Measurements from ENCODE around the gene PCSK1.

The PCSK1 gene

DNA sequence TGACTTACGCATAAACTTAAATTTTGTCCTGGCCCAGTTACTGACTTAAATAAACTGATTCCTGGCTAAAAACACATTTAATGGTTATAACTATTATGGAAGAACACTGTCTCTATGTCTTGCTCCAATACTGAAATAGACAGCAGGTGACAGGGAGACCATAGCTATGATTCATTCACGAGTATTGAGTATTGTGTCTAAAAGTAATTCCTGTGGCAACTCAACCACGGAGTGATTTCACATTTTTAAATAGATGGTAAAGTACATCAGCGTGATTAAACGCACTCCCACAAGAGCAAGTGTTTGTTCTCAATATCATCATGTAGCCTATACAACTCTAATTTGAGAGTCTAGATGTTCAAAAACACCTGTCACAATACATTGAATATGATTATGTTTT is 35.9 kb upstream of the PCSK1 start:
- WGBS = 75% methylated on average over 2 of the region's 5 CpGs
- Histone ChIP-seq H3K18ac (ENCODE audit: low read depth in 1 of 2, low read length in 2 of 2) (no peak overlapping the region), H3K27me3 (ENCODE audit: control insufficient read depth in 1 of 2, insufficient read depth in 1 of 2, low read length in 2 of 2) (no peaks in the 10 kb centered on the region), H3K36me3 (ENCODE audit: control insufficient read depth in 1 of 2, insufficient read depth in 2 of 2, low read depth in 1 of 2, low read length in 2 of 2) (no peaks in the 10 kb centered on the region), H3K4ac (ENCODE audit: low read depth in 1 of 2, low read length in 2 of 2) (no peak overlapping the region), H3K23ac (ENCODE audit: low read length in 2 of 2) (no peak overlapping the region), H4K8ac (ENCODE audit: low read length) (no peak overlapping the region), H2BK12ac (ENCODE audit: low read length in 2 of 2) (no peak overlapping the region), H3K27ac (ENCODE audit: low read length, poor library complexity, severe bottlenecking) (no peak overlapping the region), H3K4me2 (ENCODE audit: low read length, poor library complexity, severe bottlenecking) (no peak overlapping the region), H3K79me1 (replicated peaks; ENCODE audit: low read length, poor library complexity, severe bottlenecking) (no peaks in the 10 kb centered on the region), H3K4me3 (ENCODE audit: insufficient read depth in 1 of 2, low read depth in 1 of 2, low read length in 2 of 2) (no peak overlapping the region), H2AK5ac (ENCODE audit: low read length, severe bottlenecking) (no peak overlapping the region), H2BK15ac (ENCODE audit: low read depth, poor library complexity, severe bottlenecking) (no peak overlapping the region), H2AFZ (ENCODE audit: low read depth, low read length) (no peak overlapping the region), H3K4me1 (ENCODE audit: control insufficient read depth, insufficient read depth, low read depth, low read length) (no peaks in the 10 kb centered on the region), H2BK120ac (ENCODE audit: low read depth, low read length) (no peak overlapping the region), H2BK5ac (ENCODE audit: low read depth, low read length, poor library complexity, severe bottlenecking) (no peak overlapping the region), H3K14ac (ENCODE audit: low read length in 2 of 2) (no peak overlapping the region), H4K91ac (ENCODE audit: low read length) (no peak overlapping the region), H3K9ac (ENCODE audit: low read length) (no peak overlapping the region), H3K9me3 (ENCODE audit: control insufficient read depth, low read length) (no peaks in the 10 kb centered on the region)
- no peak for DNase-seq

- WGBS = 81% methylated on average over 2 of the region's 2 CpGs
Observed at GRCh38 chr5:96463091-96463490, 30.0 kb upstream of the PCSK1 start.

DNA sequence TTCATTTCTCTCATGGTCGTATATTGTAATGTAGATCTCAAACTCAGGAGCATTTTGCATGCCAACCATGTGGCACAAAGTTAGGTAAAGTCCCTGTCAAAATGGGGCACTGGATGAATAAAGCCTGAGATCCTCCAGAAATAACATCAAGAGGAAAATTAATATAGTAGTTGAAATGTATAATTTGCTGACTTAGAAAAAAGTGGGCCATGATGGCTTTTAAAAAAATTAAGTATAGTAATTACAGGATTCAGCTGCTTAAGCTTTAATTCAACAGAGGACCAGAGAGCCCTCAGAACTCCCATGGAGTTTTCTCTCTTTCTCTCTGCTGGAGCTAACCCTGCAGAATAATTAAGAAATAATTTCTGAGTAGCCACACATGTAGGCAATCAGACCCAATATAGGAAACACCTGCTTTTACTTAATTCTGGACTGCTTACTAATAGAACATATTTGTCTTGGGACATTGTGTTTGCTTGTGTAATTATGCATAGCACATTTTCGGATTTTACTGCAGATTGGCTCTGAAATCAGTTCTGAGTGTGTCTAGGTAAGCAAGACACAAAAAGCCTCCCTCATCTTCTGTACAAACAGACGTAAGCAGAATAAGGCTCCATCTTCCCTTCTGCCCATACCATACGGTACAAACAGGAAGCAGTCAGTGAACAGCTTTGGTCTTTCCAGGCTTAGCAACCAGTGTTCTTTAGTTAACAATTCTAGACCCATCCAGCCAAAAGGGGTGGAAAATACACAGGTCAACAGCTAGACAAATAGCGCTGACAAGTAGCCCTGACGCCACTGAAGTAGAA is 26.5 kb upstream of the PCSK1 start:
- Histone ChIP-seq H2BK120ac (ENCODE audit: low read depth, low read length) (no peak overlapping the region), H4K91ac (ENCODE audit: low read length) (no peak overlapping the region), H4K8ac (ENCODE audit: low read length) (no peak overlapping the region), H3K4me3 (ENCODE audit: insufficient read depth in 1 of 2, low read depth in 1 of 2, low read length in 2 of 2) (no peak overlapping the region), H3K18ac (ENCODE audit: low read depth in 1 of 2, low read length in 2 of 2) (no peak overlapping the region), H3K4me1 (ENCODE audit: control insufficient read depth, insufficient read depth, low read depth, low read length) (no peaks in the 10 kb centered on the region), H2BK5ac (ENCODE audit: low read depth, low read length, poor library complexity, severe bottlenecking) (no peak overlapping the region), H3K36me3 (ENCODE audit: control insufficient read depth in 1 of 2, insufficient read depth in 2 of 2, low read depth in 1 of 2, low read length in 2 of 2) (no peaks in the 10 kb centered on the region), H3K9me3 (ENCODE audit: control insufficient read depth, low read length) (no peaks in the 10 kb centered on the region), H3K9ac (ENCODE audit: low read length) (no peak overlapping the region), H2BK15ac (ENCODE audit: low read depth, poor library complexity, severe bottlenecking) (no peak overlapping the region), H3K4me2 (ENCODE audit: low read length, poor library complexity, severe bottlenecking) (no peak overlapping the region), H2BK12ac (ENCODE audit: low read length in 2 of 2) (no peak overlapping the region), H3K4ac (ENCODE audit: low read depth in 1 of 2, low read length in 2 of 2) (no peak overlapping the region), H3K14ac (ENCODE audit: low read length in 2 of 2) (no peak overlapping the region), H3K79me1 (replicated peaks; ENCODE audit: low read length, poor library complexity, severe bottlenecking) (no peaks in the 10 kb centered on the region), H3K27me3 (ENCODE audit: control insufficient read depth in 1 of 2, insufficient read depth in 1 of 2, low read length in 2 of 2) (no peaks in the 10 kb centered on the region), H2AFZ (ENCODE audit: low read depth, low read length) (no peak overlapping the region), H3K27ac (ENCODE audit: low read length, poor library complexity, severe bottlenecking) (no peak overlapping the region), H2AK5ac (ENCODE audit: low read length, severe bottlenecking) (no peak overlapping the region), H3K23ac (ENCODE audit: low read length in 2 of 2) (no peak overlapping the region)
- 79% methylated on average over 6 of the region's 6 CpGs for WGBS
- no peak for DNase-seq

More at GRCh38 chr5:96463091-96463490, 30.0 kb upstream of the PCSK1 start:
- H3K4me2 ChIP-seq (ENCODE audit: low read length, poor library complexity, severe bottlenecking) = no peak overlapping the region
- no peaks in the 10 kb centered on the region for H3K36me3 ChIP-seq (ENCODE audit: control insufficient read depth in 1 of 2, insufficient read depth in 2 of 2, low read depth in 1 of 2, low read length in 2 of 2)
- no peak overlapping the region for H2BK15ac ChIP-seq (ENCODE audit: low read depth, poor library complexity, severe bottlenecking)
- H2BK5ac ChIP-seq (ENCODE audit: low read depth, low read length, poor library complexity, severe bottlenecking) = no peak overlapping the region
- no peaks in the 10 kb centered on the region for H3K27me3 ChIP-seq (ENCODE audit: control insufficient read depth in 1 of 2, insufficient read depth in 1 of 2, low read length in 2 of 2)
- H3K9me3 ChIP-seq (ENCODE audit: control insufficient read depth, low read length) = no peaks in the 10 kb centered on the region
- no peak overlapping the region for H2AFZ ChIP-seq (ENCODE audit: low read depth, low read length)
- no peak overlapping the region for H2BK12ac ChIP-seq (ENCODE audit: low read length in 2 of 2)
- no peak overlapping the region for H2AK5ac ChIP-seq (ENCODE audit: low read length, severe bottlenecking)
- no peak overlapping the region for H3K18ac ChIP-seq (ENCODE audit: low read depth in 1 of 2, low read length in 2 of 2)
- H4K8ac ChIP-seq (ENCODE audit: low read length) = no peak overlapping the region
- H3K4ac ChIP-seq (ENCODE audit: low read depth in 1 of 2, low read length in 2 of 2) = no peak overlapping the region
- H3K9ac ChIP-seq (ENCODE audit: low read length) = no peak overlapping the region
- no peak overlapping the region for H3K27ac ChIP-seq (ENCODE audit: low read length, poor library complexity, severe bottlenecking)
- no peaks in the 10 kb centered on the region for H3K4me1 ChIP-seq (ENCODE audit: control insufficient read depth, insufficient read depth, low read depth, low read length)
- H2BK120ac ChIP-seq (ENCODE audit: low read depth, low read length) = no peak overlapping the region
- H3K23ac ChIP-seq (ENCODE audit: low read length in 2 of 2) = no peak overlapping the region
- no peak for DNase-seq
- H4K91ac ChIP-seq (ENCODE audit: low read length) = no peak overlapping the region
- H3K4me3 ChIP-seq (ENCODE audit: insufficient read depth in 1 of 2, low read depth in 1 of 2, low read length in 2 of 2) = no peak overlapping the region
- H3K79me1 ChIP-seq (replicated peaks; ENCODE audit: low read length, poor library complexity, severe bottlenecking) = no peaks in the 10 kb centered on the region
- H3K14ac ChIP-seq (ENCODE audit: low read length in 2 of 2) = no peak overlapping the region

DNA sequence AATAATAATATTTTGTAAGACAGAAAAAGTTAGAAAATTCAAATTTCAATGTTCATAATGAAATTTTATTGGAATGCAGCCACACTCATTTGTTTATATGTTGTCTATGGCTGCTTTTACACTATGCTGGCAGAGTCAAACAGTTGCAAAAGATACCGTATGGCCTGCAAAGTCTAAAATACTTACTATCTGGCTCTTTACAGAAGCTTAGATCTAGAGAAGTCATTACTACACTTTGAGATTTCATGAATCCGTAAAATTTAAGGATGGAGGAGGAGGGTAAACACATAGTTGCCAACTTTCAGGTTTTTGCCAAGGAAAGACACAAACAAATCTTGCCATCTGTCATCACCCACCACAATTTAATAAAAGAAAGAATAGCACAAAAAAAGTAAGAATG is 25.1 kb upstream of the PCSK1 start:
- Histone ChIP-seq H2BK15ac (ENCODE audit: low read depth, poor library complexity, severe bottlenecking) (no peak overlapping the region), H3K27ac (ENCODE audit: low read length, poor library complexity, severe bottlenecking) (no peak overlapping the region), H3K23ac (ENCODE audit: low read length in 2 of 2) (no peak overlapping the region), H4K8ac (ENCODE audit: low read length) (no peak overlapping the region), H2BK5ac (ENCODE audit: low read depth, low read length, poor library complexity, severe bottlenecking) (no peak overlapping the region), H3K4ac (ENCODE audit: low read depth in 1 of 2, low read length in 2 of 2) (no peak overlapping the region), H3K9me3 (ENCODE audit: control insufficient read depth, low read length) (no peaks in the 10 kb centered on the region), H3K79me1 (replicated peaks; ENCODE audit: low read length, poor library complexity, severe bottlenecking) (no peaks in the 10 kb centered on the region), H2AFZ (ENCODE audit: low read depth, low read length) (no peak overlapping the region), H3K4me1 (ENCODE audit: control insufficient read depth, insufficient read depth, low read depth, low read length) (no peaks in the 10 kb centered on the region), H2BK12ac (ENCODE audit: low read length in 2 of 2) (no peak overlapping the region), H3K14ac (ENCODE audit: low read length in 2 of 2) (no peak overlapping the region), H3K4me3 (ENCODE audit: insufficient read depth in 1 of 2, low read depth in 1 of 2, low read length in 2 of 2) (no peak overlapping the region), H2AK5ac (ENCODE audit: low read length, severe bottlenecking) (no peak overlapping the region), H3K9ac (ENCODE audit: low read length) (no peak overlapping the region), H3K36me3 (ENCODE audit: control insufficient read depth in 1 of 2, insufficient read depth in 2 of 2, low read depth in 1 of 2, low read length in 2 of 2) (no peaks in the 10 kb centered on the region), H3K4me2 (ENCODE audit: low read length, poor library complexity, severe bottlenecking) (no peak overlapping the region), H2BK120ac (ENCODE audit: low read depth, low read length) (no peak overlapping the region), H3K27me3 (ENCODE audit: control insufficient read depth in 1 of 2, insufficient read depth in 1 of 2, low read length in 2 of 2) (no peaks in the 10 kb centered on the region), H3K18ac (ENCODE audit: low read depth in 1 of 2, low read length in 2 of 2) (no peak overlapping the region), H4K91ac (ENCODE audit: low read length) (no peak overlapping the region)
- no CpG with 5 or more reads among the region's 2 CpGs for WGBS
- no peak for DNase-seq

Data from mesenchymal stem cell (in vitro differentiated cells and primary cell).